ENCODE results near the gene JAK3.
"Not testable (repeated sequence)": the region's sequence is repeated elsewhere in the genome, so short reads cannot be mapped to it uniquely, and the experiment has no call there.

Gene JAK3

GRCh38 chr19:17802137-17802858 is 45.5 kb downstream of the JAK3 start:
- no peaks in the 10 kb centered on the region for H3K9me2 ChIP-seq (ENCODE audit: low read depth, low read length)
- no peaks in the 10 kb centered on the region for H4K20me1 ChIP-seq (ENCODE audit: insufficient read depth, low read length)
- H3K4me3 ChIP-seq (ENCODE audit: low read depth, low read length, poor library complexity, severe bottlenecking): no peak overlapping the region
- no peaks in the 10 kb centered on the region for H3K4me1 ChIP-seq (ENCODE audit: insufficient read depth, low read length, severe bottlenecking)
- TF ChIP-seq, protein P1, sequence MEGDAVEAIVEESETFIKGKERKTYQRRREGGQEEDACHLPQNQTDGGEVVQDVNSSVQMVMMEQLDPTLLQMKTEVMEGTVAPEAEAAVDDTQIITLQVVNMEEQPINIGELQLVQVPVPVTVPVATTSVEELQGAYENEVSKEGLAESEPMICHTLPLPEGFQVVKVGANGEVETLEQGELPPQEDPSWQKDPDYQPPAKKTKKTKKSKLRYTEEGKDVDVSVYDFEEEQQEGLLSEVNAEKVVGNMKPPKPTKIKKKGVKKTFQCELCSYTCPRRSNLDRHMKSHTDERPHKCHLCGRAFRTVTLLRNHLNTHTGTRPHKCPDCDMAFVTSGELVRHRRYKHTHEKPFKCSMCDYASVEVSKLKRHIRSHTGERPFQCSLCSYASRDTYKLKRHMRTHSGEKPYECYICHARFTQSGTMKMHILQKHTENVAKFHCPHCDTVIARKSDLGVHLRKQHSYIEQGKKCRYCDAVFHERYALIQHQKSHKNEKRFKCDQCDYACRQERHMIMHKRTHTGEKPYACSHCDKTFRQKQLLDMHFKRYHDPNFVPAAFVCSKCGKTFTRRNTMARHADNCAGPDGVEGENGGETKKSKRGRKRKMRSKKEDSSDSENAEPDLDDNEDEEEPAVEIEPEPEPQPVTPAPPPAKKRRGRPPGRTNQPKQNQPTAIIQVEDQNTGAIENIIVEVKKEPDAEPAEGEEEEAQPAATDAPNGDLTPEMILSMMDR (IDR thresholded peaks at IDR 0.05; ENCODE audit: low read length): no peak
- no peak for TF ChIP-seq EZH2 (IDR thresholded peaks at IDR 0.05; ENCODE audit: borderline replicate concordance, low read length)
- H3K27me3 ChIP-seq (ENCODE audit: insufficient read depth, low read length): no peaks in the 10 kb centered on the region; the same call in 1 of the 2 replicates
- no peak overlapping the region for H2AFZ ChIP-seq (ENCODE audit: low read length)
- no peak overlapping the region for H3K27ac ChIP-seq (ENCODE audit: low read depth, low read length, poor library complexity, severe bottlenecking)
- H3K4me2 ChIP-seq (ENCODE audit: low read length): no peak overlapping the region
- no peak overlapping the region for H3K9ac ChIP-seq (ENCODE audit: low read length)
- no peaks in the 10 kb centered on the region for H3K9me3 ChIP-seq (ENCODE audit: low read length)
- H3K79me2 ChIP-seq (ENCODE audit: insufficient read depth, low read length): no peaks in the 10 kb centered on the region
- H3K36me3 ChIP-seq (ENCODE audit: insufficient read depth, low read length): no peaks in the 10 kb centered on the region
- no peaks in the 10 kb centered on the region for H3F3A ChIP-seq (ENCODE audit: insufficient read depth, low read length)

DNA sequence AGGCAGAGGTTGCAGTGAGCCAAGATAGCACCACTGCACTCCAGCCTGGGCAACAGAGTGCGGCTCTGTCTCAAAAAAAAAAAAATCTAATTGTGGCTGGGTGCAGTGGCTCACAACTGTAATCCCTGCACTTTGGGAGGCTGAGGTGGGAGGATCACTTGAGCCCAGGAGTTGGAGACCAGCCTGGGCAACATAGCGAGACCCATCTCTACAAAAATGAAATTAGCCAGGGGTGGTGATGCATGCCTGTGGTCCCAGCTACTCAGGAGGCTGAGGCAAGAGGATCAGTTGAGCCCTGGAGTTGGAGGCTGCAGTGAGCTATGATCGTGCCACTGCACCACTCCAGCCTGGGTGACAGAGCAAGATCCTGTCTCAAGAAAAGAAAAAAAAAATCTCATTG is 49.2 kb downstream of the JAK3 start:
- H3K79me2 ChIP-seq (ENCODE audit: insufficient read depth, low read length); H3K36me3 ChIP-seq (ENCODE audit: insufficient read depth, low read length); H4K20me1 ChIP-seq (ENCODE audit: insufficient read depth, low read length); H3K9me2 ChIP-seq (ENCODE audit: low read depth, low read length); H2AFZ ChIP-seq (ENCODE audit: low read length); H3K4me3 ChIP-seq (ENCODE audit: low read depth, low read length, poor library complexity, severe bottlenecking); H3F3A ChIP-seq (ENCODE audit: insufficient read depth, low read length); H3K9ac ChIP-seq (ENCODE audit: low read length); H3K4me1 ChIP-seq (ENCODE audit: insufficient read depth, low read length, severe bottlenecking); H3K9me3 ChIP-seq (ENCODE audit: low read length); H3K4me2 ChIP-seq (ENCODE audit: low read length); H3K27me3 ChIP-seq (ENCODE audit: insufficient read depth, low read length); H3K27ac ChIP-seq (ENCODE audit: low read depth, low read length, poor library complexity, severe bottlenecking): not testable (repeated sequence)

GRCh38 chr19:17797424-17798201 is 50.2 kb downstream of the JAK3 start:
- Histone ChIP-seq H3K36me3 (ENCODE audit: insufficient read depth, low read length) (no peaks in the 10 kb centered on the region), H3K4me1 (ENCODE audit: insufficient read depth, low read length, severe bottlenecking) (no peaks in the 10 kb centered on the region), H3K4me3 (ENCODE audit: low read depth, low read length, poor library complexity, severe bottlenecking) (no peak overlapping the region), H3K4me2 (ENCODE audit: low read length) (no peak overlapping the region), H3K9ac (ENCODE audit: low read length) (no peak overlapping the region), H4K20me1 (ENCODE audit: insufficient read depth, low read length) (no peaks in the 10 kb centered on the region), H3K27ac (ENCODE audit: low read depth, low read length, poor library complexity, severe bottlenecking) (no peak overlapping the region), H3F3A (ENCODE audit: insufficient read depth, low read length) (no peaks in the 10 kb centered on the region), H3K27me3 (ENCODE audit: insufficient read depth, low read length) (peaks cover 3% of the 10 kb centered on the region; the same call in 1 of the 2 replicates), H2AFZ (ENCODE audit: low read length) (no peak overlapping the region), H3K9me2 (ENCODE audit: low read depth, low read length) (no peaks in the 10 kb centered on the region), H3K9me3 (ENCODE audit: low read length) (no peaks in the 10 kb centered on the region), H3K79me2 (ENCODE audit: insufficient read depth, low read length) (no peaks in the 10 kb centered on the region)
- TF ChIP-seq, protein P1 (IDR thresholded peaks at IDR 0.05; ENCODE audit: low read length): no peak
- no peak for TF ChIP-seq EZH2 (IDR thresholded peaks at IDR 0.05; ENCODE audit: borderline replicate concordance, low read length)
